ENCODE results near the gene COLEC12. TPM values are rescaled to one million over a fixed set of nuclear protein-coding genes. Genes with fewer than 3 reads are reported as not detected.
"Not testable (repeated sequence)": the region's sequence is repeated elsewhere in the genome, so short reads cannot be mapped to it uniquely, and the experiment has no call there.

The COLEC12 gene
- total RNA-seq, 1 donor from 2014 or later = 70.0 TPM

DNA sequence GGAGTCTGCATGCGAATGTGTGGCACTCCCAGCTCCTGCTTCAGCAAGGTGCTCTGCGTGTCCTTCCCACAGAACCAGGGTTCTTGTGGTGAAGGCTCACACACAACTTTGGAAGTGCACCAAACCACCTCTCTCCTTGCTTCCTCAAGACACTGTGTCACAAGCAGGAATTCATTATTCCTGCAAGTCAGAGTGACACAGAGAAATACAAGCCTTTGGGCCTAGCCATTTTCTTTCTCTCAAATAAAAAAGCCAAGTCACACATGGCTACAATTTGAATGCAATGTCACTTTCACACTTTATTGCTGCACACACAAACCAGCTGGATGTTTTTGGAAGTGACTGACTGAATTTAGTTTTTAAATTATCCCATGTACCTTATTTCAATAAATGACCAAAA is 202.6 kb downstream of the COLEC12 start:
- Mint-ChIP-seq H3K4me1 (no peaks in the 10 kb centered on the region), H3K9me3 (no peaks in the 10 kb centered on the region), H3K27me3 (ENCODE audit: low read depth) (no peaks in the 10 kb centered on the region), H3K36me3 (no peaks in the 10 kb centered on the region), H3K4me3 (no peak overlapping the region), H3K27ac (no peak overlapping the region)
- TF ChIP-seq, protein P1, sequence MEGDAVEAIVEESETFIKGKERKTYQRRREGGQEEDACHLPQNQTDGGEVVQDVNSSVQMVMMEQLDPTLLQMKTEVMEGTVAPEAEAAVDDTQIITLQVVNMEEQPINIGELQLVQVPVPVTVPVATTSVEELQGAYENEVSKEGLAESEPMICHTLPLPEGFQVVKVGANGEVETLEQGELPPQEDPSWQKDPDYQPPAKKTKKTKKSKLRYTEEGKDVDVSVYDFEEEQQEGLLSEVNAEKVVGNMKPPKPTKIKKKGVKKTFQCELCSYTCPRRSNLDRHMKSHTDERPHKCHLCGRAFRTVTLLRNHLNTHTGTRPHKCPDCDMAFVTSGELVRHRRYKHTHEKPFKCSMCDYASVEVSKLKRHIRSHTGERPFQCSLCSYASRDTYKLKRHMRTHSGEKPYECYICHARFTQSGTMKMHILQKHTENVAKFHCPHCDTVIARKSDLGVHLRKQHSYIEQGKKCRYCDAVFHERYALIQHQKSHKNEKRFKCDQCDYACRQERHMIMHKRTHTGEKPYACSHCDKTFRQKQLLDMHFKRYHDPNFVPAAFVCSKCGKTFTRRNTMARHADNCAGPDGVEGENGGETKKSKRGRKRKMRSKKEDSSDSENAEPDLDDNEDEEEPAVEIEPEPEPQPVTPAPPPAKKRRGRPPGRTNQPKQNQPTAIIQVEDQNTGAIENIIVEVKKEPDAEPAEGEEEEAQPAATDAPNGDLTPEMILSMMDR (IDR thresholded peaks at IDR 0.05; ENCODE audit: unreplicated experiment) = no peak
- DNase-seq (ENCODE audit: low spot score in 2 of 2, unreplicated experiment in 2 of 2) = no peak

DNA sequence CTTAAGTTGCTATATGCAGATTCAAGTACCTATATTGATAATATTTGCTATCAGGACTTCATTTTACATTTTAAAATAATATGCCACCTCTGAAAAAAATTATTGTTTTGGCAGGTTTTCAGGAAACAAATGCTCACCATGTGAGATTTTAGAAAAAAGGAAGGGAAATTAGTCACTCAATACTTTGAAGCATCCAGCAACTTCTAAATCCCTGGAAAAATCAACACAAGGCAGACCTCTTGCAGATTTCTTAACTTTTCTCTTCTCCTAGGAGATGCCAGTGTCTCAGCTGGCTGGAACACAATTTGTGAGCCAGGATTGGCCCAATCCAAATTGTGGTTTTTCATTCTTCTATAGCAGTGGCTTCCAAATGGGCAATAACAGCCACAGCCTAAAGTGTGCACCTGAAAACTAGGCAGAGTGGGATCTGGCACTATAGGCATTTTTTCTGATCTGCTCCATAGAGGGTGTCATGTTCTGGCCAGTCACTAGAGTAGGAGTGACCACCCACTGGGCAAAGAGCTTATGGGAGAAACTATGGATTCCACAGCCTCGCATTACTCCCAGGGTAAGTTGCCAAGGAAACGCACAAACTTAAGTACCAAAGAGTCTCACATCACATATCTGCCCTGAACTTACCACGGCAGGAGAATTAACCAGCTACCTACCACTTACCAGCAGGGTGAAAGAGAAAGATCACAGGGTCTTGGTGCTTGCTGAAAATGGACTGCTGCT is 204.6 kb downstream of the COLEC12 start:
- no peak overlapping the region for H3K4me3 Mint-ChIP-seq
- TF ChIP-seq, protein P1 (IDR thresholded peaks at IDR 0.05; ENCODE audit: unreplicated experiment) = no peak
- H3K36me3 Mint-ChIP-seq = no peaks in the 10 kb centered on the region
- no peaks in the 10 kb centered on the region for H3K4me1 Mint-ChIP-seq
- DNase-seq (ENCODE audit: low spot score in 2 of 2, unreplicated experiment in 2 of 2) = no peak
- H3K27me3 Mint-ChIP-seq (ENCODE audit: low read depth) = peaks cover 2% of the 10 kb centered on the region
- H3K9me3 Mint-ChIP-seq = no peaks in the 10 kb centered on the region
- no peak overlapping the region for H3K27ac Mint-ChIP-seq

DNA sequence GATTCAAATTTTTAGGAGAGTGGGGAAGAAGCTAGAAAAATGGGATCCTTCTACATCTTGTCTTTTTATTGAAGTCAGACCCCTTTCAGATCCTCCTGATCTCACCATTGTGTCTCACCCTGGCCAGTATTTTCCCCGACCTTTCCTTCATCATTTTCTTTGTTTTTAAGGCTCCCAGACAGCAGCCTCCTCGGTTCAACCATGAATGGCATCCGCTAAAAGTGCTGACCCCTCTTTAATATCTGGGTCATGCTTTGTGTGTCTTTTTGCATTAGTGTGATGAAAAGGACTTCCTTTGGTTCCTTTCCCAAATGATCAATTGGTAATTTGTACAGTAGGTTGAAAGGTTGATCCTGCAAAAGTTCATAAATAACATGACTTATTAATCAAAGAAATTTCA is 205.9 kb downstream of the COLEC12 start:
- TF ChIP-seq, protein P1 (IDR thresholded peaks at IDR 0.05; ENCODE audit: unreplicated experiment) = no peak
- Mint-ChIP-seq H3K36me3 (no peaks in the 10 kb centered on the region), H3K4me3 (no peak overlapping the region), H3K27ac (no peak overlapping the region), H3K27me3 (ENCODE audit: low read depth) (peaks cover 2% of the 10 kb centered on the region), H3K4me1 (no peaks in the 10 kb centered on the region), H3K9me3 (no peaks in the 10 kb centered on the region)
- no peak for DNase-seq (ENCODE audit: low spot score in 2 of 2, unreplicated experiment in 2 of 2)

DNA sequence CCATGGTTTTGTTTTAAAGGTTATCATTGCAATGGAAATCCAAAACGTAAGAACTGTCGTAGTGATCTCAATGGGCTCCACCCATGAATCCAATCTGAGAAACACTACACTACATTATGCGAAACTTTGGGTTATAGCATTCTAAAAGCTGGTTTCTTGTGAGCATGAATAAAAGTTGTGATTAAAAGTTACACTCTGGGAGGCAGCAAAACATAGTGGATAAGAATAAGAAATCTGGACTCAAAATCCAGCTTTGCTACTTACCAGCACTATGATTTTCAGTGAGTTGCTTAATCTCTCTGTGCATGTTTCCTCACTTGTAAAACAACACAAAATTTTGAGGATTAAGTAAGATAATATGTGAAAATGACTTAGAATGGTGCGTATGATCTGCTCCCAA is 207.0 kb downstream of the COLEC12 start:
- TF ChIP-seq, protein P1 (IDR thresholded peaks at IDR 0.05; ENCODE audit: unreplicated experiment) = no peak
- no peak for DNase-seq (ENCODE audit: low spot score in 2 of 2, unreplicated experiment in 2 of 2)
- no peaks in the 10 kb centered on the region for H3K4me1 Mint-ChIP-seq
- H3K27me3 Mint-ChIP-seq (ENCODE audit: low read depth) = peaks cover 2% of the 10 kb centered on the region
- H3K27ac Mint-ChIP-seq = no peak overlapping the region
- no peaks in the 10 kb centered on the region for H3K9me3 Mint-ChIP-seq
- H3K36me3 Mint-ChIP-seq = no peaks in the 10 kb centered on the region
- H3K4me3 Mint-ChIP-seq = no peak overlapping the region

DNA sequence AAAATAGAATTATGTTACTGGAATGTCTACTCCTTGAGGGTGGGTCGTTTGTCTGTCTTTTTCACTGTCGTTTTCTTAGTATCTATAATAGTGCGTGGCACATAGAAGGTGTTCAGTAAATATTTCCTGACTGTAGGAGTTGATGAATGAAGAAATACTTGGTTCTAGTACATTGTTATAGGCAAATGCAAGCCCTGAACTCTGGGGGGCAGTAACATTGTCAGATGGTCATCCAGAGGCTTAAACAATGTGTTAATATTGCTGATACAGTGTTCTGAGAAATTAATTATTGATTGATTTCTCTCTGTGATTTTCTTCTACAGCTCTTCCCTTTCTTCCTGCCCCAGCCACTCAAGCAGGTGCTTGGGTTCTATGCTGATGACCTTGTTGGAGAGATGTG is 208.2 kb downstream of the COLEC12 start:
- peaks cover 2% of the 10 kb centered on the region for H3K27me3 Mint-ChIP-seq (ENCODE audit: low read depth)
- DNase-seq (ENCODE audit: low spot score in 2 of 2, unreplicated experiment in 2 of 2) = no peak
- H3K27ac Mint-ChIP-seq = no peak overlapping the region
- H3K4me3 Mint-ChIP-seq = no peak overlapping the region
- H3K36me3 Mint-ChIP-seq = no peaks in the 10 kb centered on the region
- H3K4me1 Mint-ChIP-seq = no peaks in the 10 kb centered on the region
- TF ChIP-seq, protein P1 (IDR thresholded peaks at IDR 0.05; ENCODE audit: unreplicated experiment) = no peak
- no peaks in the 10 kb centered on the region for H3K9me3 Mint-ChIP-seq

DNA sequence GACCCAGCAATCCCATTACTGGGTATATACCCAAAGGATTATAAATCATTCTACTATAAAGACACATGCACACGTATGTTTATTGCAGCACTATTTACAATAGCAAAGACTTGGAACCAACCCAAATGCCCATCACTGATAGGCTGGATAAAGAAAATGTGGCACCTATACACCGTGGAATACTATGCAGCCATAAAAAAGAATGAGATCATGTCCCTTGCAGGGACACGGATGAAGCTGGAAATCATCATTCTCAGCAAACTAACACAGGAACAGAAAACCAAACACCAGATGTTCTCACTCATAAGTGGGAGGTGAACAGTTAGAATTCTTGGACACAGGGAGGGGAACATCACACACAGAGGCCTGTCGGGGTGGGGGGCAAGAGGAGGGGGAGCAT is 210.5 kb downstream of the COLEC12 start:
- not testable (repeated sequence) for DNase-seq (ENCODE audit: low spot score in 2 of 2, unreplicated experiment in 2 of 2); H3K36me3 Mint-ChIP-seq; H3K9me3 Mint-ChIP-seq; H3K27me3 Mint-ChIP-seq (ENCODE audit: low read depth); H3K27ac Mint-ChIP-seq; H3K4me3 Mint-ChIP-seq; H3K4me1 Mint-ChIP-seq

Measured in mesothelial cell of epicardium (in vitro differentiated cells).